EL (cell line): ENCODE results near the gene CNOT4.
"Not testable (repeated sequence)": the region's sequence is repeated elsewhere in the genome, so short reads cannot be mapped to it uniquely, and the experiment has no call there.

Experiments used
- DNase-seq: peaks from one replicate; pipeline ENCODE4 v3.0.0-alpha.2; 2016

CNOT4 gene

DNA sequence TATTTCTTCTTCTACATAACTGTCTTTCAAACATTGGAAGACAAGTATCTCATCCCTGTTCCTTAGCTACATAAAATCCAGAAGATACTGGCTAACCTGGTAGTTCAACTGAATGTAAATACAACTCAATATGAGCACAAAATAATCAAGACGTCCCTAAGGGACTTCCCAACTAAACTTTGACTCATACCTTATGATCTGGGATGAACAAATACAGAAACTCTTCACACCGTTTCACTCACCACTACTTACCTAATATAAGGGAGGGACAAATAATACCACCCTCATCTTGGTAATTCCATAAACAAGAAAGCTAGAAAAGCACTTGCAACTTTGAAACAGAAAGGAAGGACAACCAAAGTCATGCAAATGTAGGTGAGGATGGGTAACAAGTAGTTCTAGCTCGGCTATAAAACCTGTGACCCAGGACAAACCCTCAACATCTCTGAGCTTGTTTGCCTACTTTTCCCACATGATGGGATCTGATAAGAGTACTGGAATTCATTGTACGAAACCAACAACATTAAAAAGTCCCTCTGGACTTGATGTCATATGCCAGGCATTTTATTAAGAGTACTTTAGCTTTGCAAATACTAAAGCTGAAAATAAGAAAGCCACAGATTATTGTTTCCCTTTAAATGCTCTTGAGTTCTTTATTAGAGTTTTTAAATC lies 154.4 kb downstream of the CNOT4 start:
- DNase-seq: no peak

DNA sequence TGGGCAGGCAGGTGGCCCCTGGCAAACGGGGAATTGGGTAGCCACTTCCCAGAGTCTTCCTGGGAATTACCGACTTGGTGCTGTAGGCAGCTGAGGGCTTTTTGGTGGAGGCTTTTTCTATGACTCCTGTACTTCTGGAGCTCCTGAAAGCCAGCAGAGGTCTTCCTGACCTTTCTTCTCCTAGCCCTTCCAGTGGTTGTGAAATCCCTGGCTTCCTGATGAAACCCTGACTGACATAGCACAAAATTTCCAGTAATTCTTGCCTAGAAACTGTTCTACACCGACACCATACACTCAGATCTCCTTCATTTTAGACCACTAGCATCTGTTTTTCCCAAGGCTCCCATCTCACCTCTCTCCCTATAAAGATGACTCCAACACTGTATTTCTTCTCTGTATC lies 156.1 kb downstream of the CNOT4 start:
- no peak for DNase-seq

DNA sequence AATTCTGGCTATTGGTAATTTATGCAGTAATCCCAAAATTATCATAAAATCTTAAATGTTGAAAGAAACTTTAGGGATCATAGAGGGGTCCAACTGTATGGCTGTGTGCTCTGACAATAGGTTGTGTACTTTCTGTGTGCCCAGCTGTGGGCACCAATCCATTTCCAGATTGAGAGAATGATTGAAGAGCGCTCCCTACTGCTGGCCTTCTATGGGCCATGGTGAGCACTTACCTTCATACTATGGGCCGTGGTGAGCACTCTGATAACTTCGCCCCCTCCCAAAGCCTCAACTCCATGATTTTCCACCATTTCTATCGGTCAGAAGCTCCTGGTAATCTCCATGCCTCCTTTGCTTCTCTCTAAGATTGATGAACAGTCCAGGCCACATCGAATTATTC lies 157.6 kb downstream of the CNOT4 start:
- no peak for DNase-seq

DNA sequence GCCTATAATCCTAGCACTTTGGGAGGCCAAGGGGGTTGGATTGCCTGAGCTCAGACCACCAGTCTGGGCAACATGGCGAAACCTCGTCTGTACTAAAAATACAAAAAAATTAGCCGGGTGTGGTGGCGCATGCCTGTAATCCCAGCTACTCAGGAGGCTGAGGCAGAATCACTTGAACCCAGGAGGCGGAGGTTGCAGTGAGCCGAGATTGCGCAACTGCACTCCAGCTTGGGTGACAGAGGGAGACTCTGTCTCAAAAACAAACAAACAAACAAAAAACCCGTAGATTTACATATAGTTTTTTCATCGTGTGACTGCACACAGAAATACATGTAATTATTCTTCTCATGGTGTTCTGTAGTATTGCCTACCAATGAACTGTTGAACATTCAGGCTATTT lies 158.8 kb downstream of the CNOT4 start:
- not testable (repeated sequence) for DNase-seq

DNA sequence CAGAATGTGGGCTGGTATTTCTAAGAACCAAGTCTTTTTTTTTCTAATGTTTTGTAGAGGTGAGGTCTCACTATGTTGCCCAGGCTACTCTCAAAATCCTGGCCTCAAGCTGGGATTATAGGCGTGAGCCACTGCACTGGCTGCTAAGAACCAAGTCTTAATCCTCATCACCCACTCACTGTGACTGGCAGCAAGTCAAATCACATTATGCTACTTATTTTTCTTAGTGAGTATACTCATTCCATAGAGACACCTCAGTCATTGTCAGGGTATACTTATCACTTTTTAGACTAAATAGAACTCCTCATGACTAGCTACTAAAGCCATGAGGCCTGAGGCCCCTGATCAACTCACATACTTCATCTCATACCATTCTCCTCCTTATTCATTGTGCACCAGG lies 160.2 kb downstream of the CNOT4 start:
- DNase-seq: peak; percentile 1

DNA sequence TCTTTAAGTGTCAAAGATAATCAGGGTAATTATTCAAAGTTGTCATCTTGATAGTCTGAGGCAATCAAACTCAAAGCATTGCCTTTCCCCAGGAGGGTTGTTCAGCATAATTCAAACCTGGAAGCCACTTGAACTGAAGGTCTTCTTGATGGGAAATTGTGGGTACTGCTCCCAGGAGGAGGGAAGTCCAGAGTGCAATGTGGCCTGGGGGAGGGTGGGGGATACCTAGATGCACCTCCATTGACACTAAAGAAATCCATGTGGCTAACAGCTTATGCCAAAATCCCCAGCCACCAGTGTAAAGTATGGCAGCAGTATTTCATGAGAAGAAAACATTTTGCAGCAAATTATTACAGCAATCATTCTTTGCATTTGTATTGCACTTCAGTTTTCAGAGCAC lies 161.4 kb downstream of the CNOT4 start:
- no peak for DNase-seq

DNA sequence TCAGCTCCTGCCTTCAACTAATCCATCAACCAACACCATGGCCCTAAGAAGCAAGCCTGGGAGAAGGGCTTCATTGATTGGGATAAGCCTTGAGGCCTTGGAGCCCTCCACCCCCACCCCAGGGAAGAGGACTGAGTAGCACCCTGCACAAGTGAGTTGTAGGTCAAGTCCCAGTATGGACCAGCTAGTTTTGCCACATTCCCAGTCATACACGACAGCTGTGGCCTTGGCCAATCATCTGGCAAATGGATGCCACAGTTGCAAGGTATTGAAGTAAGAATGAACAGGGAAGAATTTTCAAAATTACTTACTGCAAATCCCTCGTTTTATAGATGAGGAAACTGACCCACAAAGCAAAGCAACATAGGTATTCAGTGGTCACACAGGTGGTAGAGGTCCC lies 166.5 kb downstream of the CNOT4 start:
- DNase-seq: no peak

DNA sequence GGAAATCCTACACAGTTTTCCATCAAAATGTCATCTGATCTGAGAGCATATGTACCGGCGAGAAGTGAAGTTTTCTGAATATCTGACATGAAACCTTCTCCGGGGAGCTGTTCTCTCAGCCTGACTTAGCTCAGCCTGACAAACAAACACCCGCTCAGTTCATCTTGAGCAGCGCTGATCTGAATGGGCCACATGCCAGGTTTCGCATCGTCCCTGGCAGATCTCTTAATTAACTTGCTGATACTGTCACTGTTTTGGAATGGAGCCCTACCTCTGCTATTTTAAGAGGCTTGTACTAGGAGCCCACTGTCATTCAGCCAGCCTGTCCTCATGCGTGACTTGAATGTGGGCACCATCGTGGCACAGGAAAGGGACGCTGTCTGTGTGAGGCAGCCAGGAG lies 167.0 kb downstream of the CNOT4 start:
- DNase-seq: peak; percentile 3

DNA sequence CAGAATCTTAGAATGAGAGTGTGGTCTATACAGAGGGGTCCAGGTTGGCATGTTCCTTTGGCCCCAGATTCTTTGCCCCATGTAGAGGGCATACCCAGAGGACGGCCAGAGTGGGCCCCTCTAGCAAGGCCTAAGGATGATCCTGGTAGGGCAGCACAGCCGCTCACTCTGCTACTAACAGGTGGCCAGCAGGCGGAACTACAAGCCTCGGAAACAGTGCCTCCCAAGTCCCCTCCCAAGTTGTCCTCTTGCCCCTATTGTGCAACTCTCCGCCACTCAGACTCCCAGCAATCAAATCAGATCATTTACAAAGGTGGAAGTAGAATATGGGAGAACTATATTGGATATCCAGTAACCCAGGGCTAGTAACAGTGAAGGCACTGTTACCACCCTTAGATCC lies 168.9 kb downstream of the CNOT4 start:
- DNase-seq: no peak

DNA sequence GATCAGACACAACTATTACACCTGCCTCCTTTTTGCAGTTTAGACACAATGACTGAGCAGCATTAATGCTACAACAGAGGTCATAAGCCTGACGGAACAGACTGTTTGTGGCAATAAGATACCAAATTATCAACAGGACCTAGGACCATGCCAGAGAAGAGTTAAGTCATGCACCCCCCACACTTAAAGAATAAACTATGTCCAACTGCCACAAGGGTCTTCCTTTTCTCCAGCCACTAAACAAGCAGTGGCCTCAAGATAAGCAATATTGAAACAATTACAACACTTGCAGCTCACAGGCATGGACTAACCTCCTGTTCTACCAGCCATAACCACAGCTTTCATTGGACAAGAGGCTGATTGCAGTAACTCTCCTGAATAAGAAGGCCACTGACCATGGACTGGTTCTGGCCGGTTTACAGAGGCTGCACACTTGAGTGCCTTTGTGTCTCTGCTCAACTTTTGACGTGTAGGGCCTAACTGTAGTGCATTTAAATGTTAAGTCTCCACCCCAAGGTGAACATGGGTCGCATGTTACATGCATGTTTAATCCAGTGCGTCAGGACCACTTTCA lies 171.8 kb downstream of the CNOT4 start:
- no peak for DNase-seq

DNA sequence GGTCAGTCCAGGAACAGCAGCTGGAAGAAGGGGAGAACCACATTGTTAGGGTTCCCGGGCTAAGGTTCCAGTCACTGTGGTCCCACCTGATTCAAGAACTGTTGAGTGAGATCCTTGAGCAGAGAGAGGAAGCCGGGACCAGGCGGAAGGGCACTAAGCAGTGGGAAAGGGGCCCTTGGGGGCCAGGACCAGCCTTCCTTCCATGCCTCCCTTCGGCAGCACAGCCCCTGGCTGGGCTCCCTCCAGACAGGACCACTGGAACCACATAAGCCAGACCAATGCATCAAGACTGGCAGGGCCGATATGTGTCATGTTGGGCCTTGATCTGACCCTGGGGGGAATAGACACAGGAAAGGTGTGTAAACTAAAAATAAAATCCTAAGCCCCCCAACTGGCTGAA lies 172.4 kb downstream of the CNOT4 start:
- no peak for DNase-seq

DNA sequence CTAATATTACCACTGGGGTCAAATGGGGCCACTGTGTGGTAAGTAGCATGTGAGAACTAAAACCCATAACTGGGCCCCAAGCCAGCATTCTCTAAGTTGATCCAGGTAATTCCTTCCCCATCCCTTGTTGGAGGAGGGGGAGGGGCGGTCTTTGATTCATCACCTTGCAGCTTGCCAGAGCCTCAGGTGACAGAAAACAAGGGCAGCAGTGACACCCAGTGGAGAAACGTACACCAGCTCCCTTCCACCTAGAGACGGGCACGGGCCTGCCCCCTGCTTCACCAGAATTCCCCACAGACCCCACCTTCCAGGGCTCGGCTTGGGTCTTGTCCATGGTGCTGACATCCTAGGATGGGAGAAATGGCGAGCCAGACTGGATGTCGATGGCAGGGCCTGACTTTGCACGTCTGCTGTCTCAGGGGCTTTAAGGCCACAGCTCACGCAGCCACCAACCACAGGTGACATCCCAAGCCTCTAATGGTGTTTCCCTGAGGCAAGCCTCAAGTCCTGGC lies 174.2 kb downstream of the CNOT4 start:
- DNase-seq: peak; percentile 21

DNA sequence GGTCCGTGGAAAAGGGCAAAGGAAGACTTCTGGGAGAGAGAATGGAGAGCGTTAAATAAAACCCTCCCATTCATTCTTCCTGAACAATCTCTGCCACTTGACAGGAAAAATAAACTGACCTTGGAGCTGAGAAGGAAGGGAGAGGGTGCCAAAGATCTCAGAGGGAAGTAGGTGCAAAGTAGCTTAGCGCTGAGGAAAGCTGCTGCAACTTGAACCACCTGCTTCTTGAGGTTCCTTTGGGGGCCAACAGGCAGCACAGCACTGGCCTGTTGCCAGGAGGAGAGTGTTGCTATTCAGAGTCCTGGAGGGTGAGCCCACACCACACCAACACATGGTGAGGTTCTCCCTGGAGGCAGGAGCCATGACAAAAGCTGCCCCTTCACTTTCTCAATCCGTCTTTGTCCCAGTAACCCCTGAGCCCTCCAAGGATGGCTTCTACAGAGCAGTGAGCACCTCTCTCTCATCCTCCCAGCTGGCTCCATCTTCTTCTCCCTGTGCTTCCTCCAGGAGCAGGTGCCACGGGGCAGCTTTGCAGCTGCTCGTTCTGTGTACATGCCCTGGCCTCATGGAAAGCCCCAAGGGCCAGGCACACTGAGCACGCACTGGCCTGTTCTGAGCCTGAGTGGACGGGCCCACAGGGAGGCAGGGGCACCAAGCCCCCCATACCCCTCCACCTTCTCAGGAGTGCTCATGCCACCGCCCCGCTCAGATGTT lies 174.9 kb downstream of the CNOT4 start:
- DNase-seq: no peak

DNA sequence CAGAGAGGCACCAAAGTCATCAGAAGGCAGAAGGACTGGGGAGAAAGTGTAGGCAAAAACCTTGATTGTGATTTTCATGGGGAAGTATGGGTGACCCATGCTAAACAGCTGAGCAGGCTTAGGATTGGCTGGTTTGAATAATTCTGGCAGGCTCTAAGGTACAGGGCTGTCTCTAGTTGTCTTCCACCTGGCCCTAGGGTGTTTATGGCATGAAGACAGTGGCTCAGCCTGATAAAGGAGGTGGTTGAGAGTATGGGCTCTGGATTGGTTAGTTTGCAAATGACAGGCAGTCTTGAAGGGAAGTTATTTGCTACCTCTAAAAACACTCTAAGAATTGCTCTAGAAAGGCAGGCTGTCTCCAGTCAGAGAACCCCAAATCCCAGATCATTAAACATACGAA lies 176.0 kb downstream of the CNOT4 start:
- no peak for DNase-seq

DNA sequence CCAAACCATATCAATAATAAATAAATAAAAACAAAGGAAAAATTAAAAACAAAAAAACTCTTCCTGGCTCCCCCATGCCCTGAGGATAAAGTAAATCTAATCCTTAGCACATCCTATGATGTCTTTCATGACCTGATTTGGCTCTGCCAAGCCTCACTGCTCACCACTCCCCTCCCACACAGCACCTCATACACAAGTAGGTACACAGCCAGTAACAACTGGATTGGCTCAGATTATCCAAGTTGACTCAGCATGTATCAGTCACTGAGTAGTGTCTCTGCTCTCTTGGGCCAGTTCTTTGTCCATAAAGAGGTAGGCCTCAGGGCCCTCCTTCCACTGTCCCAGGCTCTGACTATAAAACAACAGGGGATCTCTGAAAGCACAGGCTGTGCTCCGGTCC lies 176.7 kb downstream of the CNOT4 start:
- DNase-seq: no peak

DNA sequence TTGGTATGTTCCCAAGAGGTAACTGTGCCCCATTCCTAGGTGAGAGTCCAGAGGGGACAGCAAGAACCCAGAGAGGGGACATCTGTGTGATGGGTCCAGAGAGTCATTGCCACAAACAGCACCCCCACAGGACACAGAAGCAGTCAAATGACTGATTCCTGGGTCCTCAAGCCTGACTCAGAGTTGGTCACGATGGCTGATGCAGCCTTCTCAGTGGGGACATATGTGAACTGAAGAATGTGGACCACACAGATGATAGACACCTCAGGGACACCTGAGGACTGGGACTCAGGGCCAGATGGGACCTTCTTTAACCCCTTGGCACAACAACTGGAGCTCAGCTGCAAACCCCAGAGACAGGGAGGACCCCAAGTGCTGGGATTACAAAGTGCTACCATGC lies 179.8 kb downstream of the CNOT4 start:
- DNase-seq: no peak

DNA sequence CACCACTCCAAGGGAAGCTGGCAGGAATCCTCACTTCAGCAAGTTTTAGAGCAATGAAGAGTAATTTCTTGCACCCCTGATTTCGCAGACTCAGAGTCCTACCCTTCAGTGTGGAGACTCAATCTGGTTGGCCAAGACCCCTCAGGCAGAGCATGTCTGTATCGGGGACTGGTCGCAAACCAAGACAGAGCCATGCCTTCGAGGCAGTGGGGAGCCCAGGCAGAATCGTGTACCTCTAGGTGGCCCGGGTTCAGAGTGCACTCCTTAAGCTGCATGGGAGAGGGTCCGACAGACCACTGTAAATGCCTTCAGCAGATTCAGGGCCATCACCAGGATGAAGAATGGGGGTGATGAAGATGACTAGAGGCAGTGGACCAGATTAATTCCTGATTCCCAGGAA lies 181.4 kb downstream of the CNOT4 start:
- DNase-seq: no peak

DNA sequence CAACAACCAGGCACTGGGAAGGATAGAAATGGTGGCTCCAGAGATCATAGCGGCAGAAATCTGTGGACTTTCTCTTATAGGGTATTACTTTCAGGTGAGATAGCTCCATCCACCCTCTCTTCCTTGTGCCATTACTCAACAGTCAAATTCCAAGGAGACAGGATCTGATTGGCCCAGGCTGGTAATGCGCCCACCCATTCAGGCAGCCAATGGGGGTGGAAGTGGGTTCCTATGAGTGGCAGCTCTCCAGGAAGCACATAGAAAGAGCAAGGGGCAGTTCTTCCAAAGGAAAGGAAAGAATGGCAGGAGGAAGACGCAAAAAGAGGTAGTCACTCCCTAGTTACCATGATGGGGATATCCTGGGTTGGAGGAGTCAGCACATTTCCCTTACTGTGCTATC lies 181.8 kb downstream of the CNOT4 start:
- no peak for DNase-seq

DNA sequence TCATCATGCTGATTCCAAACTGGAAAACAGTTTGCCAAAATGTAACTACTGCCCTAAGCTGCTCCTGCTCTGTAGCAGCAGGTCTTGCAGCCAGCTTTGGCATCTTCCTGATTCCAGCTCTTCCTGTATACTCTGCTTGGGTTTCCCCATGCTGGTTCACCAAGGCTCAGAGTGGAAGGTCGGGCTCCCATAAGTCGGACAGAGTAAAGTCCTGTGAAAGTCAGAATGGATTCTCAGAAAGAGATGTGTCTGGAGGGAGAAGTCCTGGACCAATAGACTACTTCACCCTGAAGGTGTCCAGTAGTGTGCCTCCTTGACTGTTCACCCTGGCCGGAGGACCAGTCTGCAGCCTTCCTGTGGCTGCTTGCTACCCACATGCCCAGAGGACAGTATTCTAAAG lies 182.4 kb downstream of the CNOT4 start:
- DNase-seq: no peak

DNA sequence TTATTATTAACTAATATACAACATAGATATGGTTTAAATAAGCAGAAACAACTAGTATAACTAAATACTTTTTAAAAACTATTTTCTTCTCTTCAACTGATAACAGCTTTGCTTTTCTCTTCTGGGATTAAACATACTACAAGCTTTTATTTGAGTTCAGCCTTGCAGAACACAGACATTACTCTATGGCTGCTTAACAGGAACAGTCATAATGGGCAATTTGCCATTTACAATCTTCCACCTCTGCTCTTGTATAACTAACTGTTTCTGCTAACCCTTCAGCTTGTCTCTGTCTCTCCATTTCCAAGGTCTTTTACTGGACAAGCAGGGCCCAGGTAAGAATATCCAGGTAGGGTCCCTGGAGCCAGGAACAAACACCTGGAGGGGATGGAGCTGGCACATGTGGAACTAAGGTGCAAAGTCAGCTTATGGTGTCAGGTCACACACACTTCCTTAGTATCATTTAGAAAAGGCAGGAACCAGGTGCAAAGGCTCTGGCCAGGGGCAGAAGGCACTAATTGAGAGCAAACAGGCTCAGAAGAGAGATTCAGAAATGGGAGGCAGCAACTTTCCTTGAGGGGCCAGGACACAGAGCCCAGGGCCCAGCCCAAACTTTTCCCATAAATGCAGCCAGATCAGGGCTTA lies 183.1 kb downstream of the CNOT4 start:
- DNase-seq: no peak

DNA sequence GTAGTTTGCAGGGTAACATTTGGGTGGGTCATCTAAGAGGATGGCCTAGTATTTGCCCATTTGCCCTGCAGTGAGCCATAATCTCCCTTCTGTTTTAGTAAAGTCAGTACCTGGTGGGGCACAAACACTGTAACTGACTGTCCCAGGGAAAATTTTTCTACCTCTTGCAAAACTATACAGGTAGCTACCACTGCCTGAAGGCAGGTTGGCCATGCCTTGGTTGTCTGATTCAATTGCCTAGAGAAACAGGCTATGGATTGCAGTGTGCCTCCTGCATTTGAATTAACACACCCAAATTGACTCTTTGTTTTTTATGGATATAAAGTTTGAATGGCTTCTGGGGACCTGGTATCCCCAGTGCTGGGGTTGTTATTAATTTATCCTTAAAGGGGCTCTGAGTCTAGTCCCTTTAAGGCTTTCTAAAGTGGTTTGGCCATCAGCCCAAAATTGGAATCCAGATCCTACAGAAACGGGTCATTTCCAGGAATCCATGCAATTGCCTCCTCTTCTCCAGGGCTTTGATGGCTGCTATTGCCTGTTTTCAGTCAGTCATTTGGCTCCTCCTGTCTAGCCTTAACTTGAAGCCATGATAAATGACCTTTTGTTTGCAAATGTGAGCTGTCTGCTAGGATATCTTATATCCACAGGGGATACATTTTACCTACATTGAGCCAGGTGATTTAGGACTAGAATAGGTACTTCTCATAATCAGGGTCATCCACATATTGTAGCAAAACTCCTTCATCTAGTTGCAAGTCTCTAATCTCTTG lies 187.1 kb downstream of the CNOT4 start:
- DNase-seq: no peak

DNA sequence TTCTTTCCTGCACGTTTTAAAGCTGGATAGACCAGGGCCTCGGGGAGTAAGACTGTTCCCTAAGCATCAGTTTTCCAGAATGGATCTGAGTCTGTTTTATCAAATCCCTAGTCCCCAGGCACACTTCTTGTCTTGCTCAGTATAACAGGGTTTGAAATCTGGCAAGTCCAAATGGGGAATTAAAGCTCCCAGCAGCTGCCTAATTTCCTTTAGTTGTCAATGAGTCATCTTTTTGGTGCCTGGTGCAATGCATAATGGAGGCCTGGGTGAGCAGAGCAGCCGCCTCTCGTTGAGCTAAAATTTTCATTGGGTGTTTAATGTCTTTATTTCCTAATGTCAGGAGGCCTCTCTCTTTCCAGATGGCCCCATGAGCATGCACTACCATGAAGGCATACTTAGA lies 188.3 kb downstream of the CNOT4 start:
- DNase-seq: peak; percentile 8

DNA sequence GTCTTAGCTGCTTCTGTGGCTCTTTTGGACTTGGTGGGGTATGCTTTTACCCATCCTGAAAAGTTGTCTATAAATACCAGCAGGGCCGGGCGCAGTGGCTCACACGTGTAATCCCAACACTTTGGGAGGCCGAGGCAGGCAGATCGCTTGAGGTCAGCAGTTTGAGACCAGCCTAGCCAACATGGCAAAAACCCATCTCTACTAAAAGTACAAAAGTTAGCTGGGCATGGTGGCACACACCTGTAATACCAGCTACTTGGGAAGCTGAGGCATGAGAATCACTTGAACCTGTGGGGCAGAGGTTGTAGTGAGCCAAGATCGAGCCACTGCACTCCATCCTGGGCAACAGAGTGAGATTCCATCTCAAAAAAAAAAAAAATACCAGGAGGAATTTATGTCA lies 188.9 kb downstream of the CNOT4 start:
- not testable (repeated sequence) for DNase-seq
